ENCODE measurements around the gene PRKG1.

Gene PRKG1

GRCh38 chr10:52316001-52316400 is 1241.7 kb downstream of the PRKG1 start:
- DNase-seq (ENCODE audit: low read depth), result no peak

GRCh38 chr10:52316500-52316899 is 1242.2 kb downstream of the PRKG1 start:
- DNase-seq (ENCODE audit: low read depth), result no peak

GRCh38 chr10:52318136-52318701 is 1243.9 kb downstream of the PRKG1 start:
- no peak for DNase-seq (ENCODE audit: low read depth)

- DNase-seq (ENCODE audit: low read depth), result no peak
These were observed 1244.7 kb downstream of the PRKG1 start for GRCh38 chr10:52318822-52319464.

- DNase-seq (ENCODE audit: low read depth), result no peak
These were observed 1245.6 kb downstream of the PRKG1 start for GRCh38 chr10:52319926-52320325.

GRCh38 chr10:52322323-52322722 is 1248.0 kb downstream of the PRKG1 start:
- DNase-seq (ENCODE audit: low read depth), result no peak

- no peak for DNase-seq (ENCODE audit: low read depth)
These were observed 1248.6 kb downstream of the PRKG1 start for GRCh38 chr10:52322936-52323335.

- DNase-seq (ENCODE audit: low read depth), result no peak
These were observed 1252.1 kb downstream of the PRKG1 start for GRCh38 chr10:52326382-52326781.

GRCh38 chr10:52331638-52332364 is 1257.5 kb downstream of the PRKG1 start:
- DNase-seq (ENCODE audit: low read depth), result no peak

- DNase-seq (ENCODE audit: low read depth), result no peak
These were observed 1258.5 kb downstream of the PRKG1 start for GRCh38 chr10:52332815-52333214.

- DNase-seq (ENCODE audit: low read depth), result no peak
These were observed 1260.3 kb downstream of the PRKG1 start for GRCh38 chr10:52334595-52334994.

GRCh38 chr10:52335665-52336064 is 1261.4 kb downstream of the PRKG1 start:
- no peak for DNase-seq (ENCODE audit: low read depth)

GRCh38 chr10:52337225-52337624 is 1262.9 kb downstream of the PRKG1 start:
- DNase-seq (ENCODE audit: low read depth), result no peak

GRCh38 chr10:52343439-52343838 is 1269.2 kb downstream of the PRKG1 start:
- DNase-seq (ENCODE audit: low read depth), result no peak

GRCh38 chr10:52346394-52347326 is 1272.4 kb downstream of the PRKG1 start:
- DNase-seq (ENCODE audit: low read depth), result no peak

- DNase-seq (ENCODE audit: low read depth), result no peak
These were observed 1273.0 kb downstream of the PRKG1 start for GRCh38 chr10:52347327-52347667.

Data from activated T-helper 1 cell treated with Interleukin-2 at 50 U/mL for 16 hours (primary cell).